ENCODE results near the gene TRIM9. TPM values are rescaled to one million over a fixed set of nuclear protein-coding genes. Genes with fewer than 3 reads are reported as not detected.
"Not testable (repeated sequence)": the region's sequence is repeated elsewhere in the genome, so short reads cannot be mapped to it uniquely, and the experiment has no call there.

Gene TRIM9
- total RNA-seq, 1 experiment from 2014 or later: 0.41 TPM

DNA sequence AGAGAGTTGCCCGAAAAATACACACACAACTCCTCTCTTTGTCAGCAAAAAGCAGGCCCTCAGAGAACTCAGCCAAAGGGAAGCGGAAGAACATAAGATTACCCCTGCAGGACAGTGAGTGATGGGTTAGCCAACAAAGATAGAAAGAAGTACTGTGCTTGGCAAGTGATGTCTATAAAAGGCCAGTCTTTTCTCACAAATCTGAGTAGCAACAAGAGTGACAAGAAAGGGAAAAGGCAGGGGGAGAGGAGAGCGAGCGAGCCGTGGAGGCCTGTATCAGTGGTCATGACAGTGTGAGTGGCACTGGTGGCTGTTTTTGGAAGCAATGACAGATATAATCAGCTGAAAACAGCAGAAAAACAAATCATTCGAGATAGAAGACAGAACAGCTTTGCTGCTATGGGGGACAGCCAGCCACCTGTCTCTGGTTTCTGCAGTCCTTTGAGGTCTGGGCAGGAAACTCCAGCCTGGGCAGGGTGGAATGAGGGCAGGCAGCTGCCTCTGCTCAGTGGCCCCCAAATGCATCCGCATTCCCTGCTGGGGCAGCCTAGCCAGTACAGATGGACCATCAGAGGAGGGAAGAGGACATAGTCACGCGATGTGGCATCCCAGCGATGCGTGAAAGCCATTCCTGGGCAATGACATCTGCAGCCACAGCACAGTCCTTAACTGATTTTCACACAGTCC is 74.7 kb downstream of the TRIM9 start:
- DNase-seq (ENCODE audit: low read depth): peak; percentile 66
- in situ Hi-C loops (cut with HindIII; ENCODE audit: low pct_unique_long_range_greater_than_20kb, low sequenced_read_pairs): no loop called here

DNA sequence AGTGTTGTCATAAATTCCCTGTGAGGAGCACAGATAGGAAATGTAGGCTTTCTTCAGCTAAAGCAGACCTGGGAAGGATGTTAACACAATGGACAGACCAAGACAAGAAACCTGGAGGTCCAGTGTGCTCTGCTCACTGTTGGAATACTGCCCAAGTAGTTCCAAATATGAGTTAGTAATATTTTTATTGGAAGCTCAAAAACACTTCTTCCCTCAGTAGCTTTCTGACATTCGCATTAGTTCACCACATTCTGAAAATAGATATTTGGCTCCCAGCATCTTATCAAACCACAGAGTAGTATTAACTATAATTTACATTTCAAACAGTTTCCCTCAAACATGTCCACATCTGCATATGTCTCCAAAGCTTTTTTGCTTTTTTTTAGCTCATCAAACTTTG is 75.8 kb downstream of the TRIM9 start:
- in situ Hi-C loops (cut with HindIII; ENCODE audit: low pct_unique_long_range_greater_than_20kb, low sequenced_read_pairs): no loop called here
- no peak for DNase-seq (ENCODE audit: low read depth)

DNA sequence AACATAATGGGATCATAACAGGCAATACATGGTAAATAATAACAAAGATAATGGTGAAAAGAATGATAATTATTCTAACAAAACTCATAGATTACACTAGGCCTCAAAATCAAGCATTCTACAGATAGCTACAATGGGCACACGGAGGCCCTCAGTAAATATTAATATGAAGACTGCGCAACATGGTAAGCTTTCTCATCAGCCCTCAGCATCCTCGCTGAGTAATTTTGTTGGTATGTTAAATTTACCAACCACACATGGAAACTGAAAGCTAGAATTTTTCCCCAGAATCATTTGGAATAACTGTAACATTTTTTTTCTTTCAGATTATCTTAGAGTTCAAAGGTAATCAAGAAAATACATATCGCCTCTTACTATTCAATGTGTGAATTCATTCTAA is 76.4 kb downstream of the TRIM9 start:
- no peak for DNase-seq (ENCODE audit: low read depth)
- in situ Hi-C loops (cut with HindIII; ENCODE audit: low pct_unique_long_range_greater_than_20kb, low sequenced_read_pairs): no loop called here

DNA sequence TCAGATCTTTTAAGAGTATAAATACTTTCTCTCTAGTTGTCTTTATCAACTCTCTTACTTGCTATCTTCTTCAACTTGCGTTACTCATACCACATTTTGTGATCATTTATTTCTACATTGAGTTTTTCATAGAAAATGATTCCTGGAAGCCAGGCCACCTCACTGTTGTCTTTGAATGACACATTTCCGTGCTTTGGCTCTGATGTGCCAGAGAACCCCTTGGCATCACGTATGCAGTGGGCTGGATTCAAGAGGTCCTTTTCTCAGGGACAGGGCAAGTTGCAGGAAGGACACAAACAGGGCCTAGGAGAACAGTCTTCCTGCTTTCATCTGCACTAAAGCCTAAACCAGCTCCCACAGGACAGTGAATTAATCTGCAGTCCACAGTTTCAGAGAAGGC is 80.3 kb downstream of the TRIM9 start:
- in situ Hi-C loops (cut with HindIII; ENCODE audit: low pct_unique_long_range_greater_than_20kb, low sequenced_read_pairs): no loop called here
- DNase-seq (ENCODE audit: low read depth): no peak

DNA sequence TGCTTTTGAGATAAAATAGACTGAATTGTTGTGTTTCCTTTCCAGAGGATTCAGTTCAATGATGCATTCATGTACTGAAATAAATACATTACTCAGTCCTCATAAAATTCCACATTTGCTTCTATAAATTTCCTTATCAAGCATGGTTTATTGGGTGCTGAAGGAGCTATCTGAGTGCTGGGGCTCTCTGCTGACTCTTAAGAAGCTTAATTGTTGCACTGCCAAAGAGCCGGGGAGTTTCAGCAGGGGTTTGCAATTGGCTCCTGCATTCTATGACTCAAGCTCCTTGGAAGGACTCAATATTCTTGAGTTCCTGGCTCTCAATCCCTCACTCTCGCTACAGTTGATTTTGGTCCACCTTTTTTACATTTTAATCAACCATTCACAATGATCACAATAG is 80.8 kb downstream of the TRIM9 start:
- in situ Hi-C loops (cut with HindIII; ENCODE audit: low pct_unique_long_range_greater_than_20kb, low sequenced_read_pairs): no loop called here
- no peak for DNase-seq (ENCODE audit: low read depth)

DNA sequence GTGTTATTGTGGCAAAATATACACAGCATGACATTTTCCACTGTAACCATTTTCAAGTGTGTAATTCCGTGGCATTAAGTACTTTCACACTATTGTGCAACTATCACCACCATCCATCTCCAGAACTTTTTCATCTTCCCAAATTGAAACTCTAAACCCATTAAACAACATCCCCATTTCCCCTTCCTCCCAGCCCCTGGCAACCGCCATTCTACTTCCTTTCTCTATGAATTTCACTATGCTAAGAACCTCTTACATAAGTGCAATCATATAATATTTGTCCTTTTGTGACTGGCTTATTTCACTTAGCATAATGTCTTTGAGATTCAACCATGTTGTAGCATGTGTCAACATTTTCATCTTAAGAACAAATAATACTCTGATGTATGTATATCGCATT is 82.8 kb downstream of the TRIM9 start:
- no peak for DNase-seq (ENCODE audit: low read depth)
- in situ Hi-C loops (cut with HindIII; ENCODE audit: low pct_unique_long_range_greater_than_20kb, low sequenced_read_pairs): no loop called here

DNA sequence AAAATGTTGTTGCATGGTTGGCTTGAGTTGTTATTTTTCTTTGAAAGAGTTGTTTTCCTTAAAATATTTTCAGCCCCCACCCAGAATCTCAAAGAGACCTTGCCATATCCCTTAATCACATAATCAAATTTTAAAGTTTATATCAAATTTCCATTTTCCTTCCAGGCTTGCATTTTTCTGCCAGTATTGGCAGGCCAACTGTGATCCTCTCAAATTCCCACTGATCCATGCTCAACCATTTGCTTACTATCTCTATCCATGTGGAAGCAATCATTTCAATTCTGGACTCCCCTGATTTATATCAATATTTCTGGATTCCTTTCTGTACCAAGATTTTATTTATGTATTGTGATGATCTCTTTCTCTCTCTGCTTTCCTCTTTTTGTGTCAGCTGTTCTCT is 86.5 kb downstream of the TRIM9 start:
- no peak for DNase-seq (ENCODE audit: low read depth)
- in situ Hi-C loops (cut with HindIII; ENCODE audit: low pct_unique_long_range_greater_than_20kb, low sequenced_read_pairs): no loop called here

DNA sequence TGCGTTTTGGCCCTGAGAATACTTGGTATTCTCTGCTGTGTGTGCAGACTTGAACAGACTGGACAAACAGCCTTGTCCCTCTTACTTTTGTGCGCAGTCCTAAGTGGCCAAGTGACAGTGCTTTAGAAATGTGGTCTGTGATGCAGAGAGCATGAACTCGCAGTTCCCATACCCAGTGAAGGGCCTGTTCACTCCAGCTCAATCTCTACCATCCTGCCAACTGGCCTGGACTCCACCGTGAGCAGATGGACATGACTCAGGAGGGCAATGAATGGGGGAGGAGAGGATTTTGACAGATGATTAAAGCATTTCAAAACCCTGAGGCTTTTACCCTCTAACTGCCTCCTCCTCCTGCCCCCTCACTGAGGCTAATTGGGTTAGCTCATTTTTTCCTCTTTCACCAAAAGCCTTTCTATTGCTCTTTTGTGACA is 88.1 kb downstream of the TRIM9 start:
- DNase-seq (ENCODE audit: low read depth): peak; percentile 40
- in situ Hi-C loops (cut with HindIII; ENCODE audit: low pct_unique_long_range_greater_than_20kb, low sequenced_read_pairs): no loop called here

DNA sequence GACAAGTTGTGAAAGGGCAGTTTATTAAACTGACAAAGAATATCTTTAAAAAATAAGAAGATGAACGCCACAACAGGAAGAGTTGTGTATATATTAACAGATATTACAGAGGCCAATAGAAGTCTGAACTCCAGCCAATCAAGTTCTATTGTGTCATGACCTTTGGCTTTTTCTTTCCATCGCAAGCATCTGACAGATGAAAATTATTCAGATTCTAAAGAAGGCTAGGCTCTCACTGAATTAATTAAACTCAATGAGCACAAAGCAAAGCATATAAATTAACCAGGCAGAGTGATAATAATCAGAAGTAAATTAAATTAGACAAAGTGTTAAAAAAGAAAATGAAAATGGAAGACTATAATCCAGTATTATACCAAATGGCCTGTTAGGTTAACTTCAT is 88.6 kb downstream of the TRIM9 start:
- in situ Hi-C loops (cut with HindIII; ENCODE audit: low pct_unique_long_range_greater_than_20kb, low sequenced_read_pairs): no loop called here
- no peak for DNase-seq (ENCODE audit: low read depth)

DNA sequence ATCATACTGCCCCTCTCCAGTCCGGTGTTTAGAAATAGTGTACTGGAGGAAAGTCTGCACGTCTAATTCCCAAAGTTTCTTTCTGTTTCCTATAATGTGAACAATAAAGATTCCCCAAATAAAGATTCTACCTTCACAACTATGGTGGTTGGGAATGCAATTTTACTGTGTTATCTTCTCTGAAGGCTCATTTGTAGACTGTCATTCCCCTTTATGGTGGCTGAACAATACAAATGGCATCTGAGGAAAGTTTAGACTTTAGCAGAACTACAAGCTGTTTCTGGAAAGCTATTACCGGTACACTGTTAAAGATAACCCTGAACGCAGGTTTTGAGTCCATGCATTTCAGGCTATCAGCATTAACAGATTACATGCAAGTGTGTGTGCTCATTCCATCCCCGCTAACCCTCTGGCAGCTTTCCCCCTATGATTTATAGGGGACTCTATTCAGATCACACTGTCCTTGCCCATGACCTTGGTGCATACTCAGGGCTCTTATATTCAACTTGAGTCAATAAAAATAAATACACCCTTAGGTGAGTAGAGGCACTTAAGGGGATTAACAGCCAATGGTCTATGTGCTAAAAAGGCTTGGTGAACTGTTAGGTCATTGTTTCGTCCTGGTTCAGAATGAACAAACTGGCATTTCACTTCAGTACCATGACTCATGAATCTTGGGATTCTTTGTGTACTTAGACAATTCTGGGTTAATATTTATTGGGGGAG is 89.9 kb downstream of the TRIM9 start:
- peak; percentile 81 for DNase-seq (ENCODE audit: low read depth)
- in situ Hi-C loops (cut with HindIII; ENCODE audit: low pct_unique_long_range_greater_than_20kb, low sequenced_read_pairs): no loop called here

DNA sequence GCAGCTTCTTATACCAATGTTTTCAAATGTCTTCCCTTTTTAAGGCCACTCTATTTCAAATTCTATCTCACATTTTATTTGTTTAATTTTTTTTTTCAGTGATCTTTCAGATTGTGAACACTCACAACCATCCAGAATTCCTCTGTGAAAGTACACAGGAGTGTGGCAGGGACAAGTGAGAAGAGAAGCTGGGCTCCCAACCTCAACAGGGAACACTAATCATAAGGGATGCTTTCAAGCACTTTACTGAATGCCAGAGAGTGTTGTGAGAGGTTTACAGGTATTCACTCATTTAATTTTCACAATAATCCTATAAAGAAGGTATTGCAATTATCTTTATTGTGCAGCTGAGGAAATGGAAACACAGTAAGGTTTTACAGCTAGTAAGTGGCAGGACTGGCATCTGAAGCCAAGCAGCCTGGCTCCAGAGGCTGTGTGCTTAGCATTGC is 90.5 kb downstream of the TRIM9 start:
- in situ Hi-C loops (cut with HindIII; ENCODE audit: low pct_unique_long_range_greater_than_20kb, low sequenced_read_pairs): no loop called here
- no peak for DNase-seq (ENCODE audit: low read depth)

DNA sequence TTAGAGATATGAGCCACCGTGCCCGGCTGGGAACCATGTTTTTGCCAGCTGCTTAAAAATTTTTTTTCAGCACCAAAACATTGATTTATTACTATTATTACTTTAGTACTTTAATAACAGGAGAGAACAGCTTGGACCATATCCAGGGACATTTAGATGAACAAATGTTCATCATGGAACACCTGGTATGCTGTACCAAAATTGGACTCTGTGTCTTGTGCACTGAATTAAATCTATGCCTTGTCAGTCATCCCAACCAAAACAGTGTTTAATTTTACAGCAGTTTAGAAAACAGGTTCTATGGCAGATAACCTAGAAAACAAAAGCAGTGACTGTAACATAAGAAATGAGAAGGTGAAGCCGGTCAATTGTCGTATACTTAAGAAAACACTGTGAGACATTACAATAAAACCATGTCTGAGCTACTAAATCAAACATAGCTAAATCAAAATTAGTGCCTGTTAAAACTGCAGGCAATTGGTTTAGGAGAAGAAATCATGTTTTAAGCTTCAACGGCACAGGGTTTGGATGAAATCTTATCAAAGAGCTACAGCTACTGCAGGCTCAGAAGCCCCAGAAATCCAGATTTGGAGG is 92.4 kb downstream of the TRIM9 start:
- in situ Hi-C loops (cut with HindIII; ENCODE audit: low pct_unique_long_range_greater_than_20kb, low sequenced_read_pairs): no loop called here
- DNase-seq (ENCODE audit: low read depth): no peak

DNA sequence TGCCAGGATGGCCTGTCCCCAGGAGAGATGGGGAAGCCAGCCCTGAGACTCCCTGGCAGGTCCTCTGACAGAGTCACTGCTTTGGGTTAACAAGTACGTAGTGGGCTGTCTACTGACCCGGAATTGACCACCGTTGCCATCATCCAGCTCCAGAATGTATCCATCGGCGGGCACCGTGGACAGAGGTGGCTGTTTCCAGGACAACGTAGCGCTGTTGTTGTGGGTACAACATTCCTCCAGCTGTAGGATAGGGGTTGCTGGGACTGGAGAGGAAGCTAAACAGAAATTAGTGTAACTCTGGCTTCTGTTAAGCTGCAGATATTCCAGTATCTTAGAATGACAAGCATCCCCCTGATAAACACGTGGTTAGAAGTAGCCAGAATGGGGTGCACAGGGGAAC is 94.3 kb downstream of the TRIM9 start:
- DNase-seq (ENCODE audit: low read depth): no peak
- in situ Hi-C loops (cut with HindIII; ENCODE audit: low pct_unique_long_range_greater_than_20kb, low sequenced_read_pairs): no loop called here

DNA sequence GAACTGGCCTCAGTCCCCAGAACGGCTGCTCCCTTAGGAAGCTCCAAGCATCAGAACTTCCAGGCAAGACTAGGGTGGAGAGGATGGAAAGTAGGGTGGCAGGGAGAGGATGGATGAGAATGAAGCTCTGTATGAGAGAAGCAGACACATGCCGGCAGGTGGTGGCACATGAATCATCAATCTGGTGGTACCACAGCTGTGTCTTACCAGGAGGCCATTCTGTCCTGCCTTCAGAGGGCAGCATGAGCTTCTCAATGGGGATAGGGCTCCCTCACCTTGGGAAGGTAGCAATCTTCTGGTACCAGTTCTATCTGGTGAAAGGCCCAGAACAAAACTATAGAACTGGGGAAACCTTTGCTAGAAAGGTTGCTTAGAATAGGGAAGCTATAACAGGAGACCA is 95.2 kb downstream of the TRIM9 start:
- in situ Hi-C loops (cut with HindIII; ENCODE audit: low pct_unique_long_range_greater_than_20kb, low sequenced_read_pairs): no loop called here
- DNase-seq (ENCODE audit: low read depth): no peak

DNA sequence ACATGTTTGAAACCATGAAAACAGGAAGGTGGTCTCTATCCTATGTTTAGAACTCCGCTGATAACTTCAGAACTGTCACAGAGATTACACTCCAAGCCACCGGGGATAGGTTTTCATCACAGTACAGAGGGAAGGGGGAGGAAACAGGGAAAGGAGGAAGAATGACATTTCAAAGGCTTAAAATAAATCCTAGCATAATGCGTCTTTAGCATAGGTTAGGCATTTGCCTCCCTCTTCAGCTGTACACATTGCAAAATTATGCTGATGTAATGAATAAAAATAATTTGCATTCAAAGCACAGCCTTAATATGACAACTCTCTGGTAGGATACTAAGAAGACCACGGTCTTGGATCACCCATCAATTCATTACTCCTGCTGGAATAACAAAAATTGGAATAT is 96.3 kb downstream of the TRIM9 start:
- no peak for DNase-seq (ENCODE audit: low read depth)
- in situ Hi-C loops (cut with HindIII; ENCODE audit: low pct_unique_long_range_greater_than_20kb, low sequenced_read_pairs): no loop called here

DNA sequence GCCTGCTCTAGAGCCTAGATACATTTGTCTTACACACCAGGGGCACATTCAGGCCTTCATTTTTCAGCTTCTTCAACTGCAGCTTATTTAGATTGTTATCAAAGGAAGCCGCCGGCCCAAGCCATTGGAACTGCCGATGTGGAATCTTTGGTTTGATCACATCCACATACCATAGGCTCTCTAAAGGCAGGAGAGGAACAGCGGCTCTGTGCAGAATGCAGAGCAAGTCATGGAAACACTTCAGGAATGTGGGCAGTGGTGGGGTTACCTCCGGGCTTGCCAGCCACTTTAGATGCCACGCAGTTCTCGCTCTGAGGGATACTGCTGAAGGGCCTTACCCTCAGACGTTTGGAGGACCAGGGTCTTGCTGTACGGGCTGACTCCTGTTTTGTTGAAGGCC is 97.2 kb downstream of the TRIM9 start:
- in situ Hi-C loops (cut with HindIII; ENCODE audit: low pct_unique_long_range_greater_than_20kb, low sequenced_read_pairs): no loop called here
- DNase-seq (ENCODE audit: low read depth): no peak

DNA sequence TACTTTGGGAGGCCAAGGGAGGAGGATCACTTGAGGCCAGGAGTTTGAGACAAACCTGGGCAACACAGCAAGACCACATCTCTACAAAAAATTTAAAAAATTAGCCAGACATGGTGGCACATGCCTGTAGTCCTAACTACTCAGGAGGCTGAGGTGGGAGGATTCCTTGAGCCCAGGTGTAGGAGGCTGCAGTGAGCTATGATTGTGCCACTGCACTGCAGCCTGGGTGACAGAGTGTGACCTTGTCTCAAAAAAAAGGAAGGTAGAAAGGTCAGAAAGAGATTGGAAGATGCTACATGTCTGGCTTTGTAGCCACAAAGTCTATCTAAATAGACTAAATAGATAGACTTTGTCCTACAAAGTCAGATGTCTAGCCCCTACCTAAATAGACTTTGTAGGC is 100.7 kb downstream of the TRIM9 start:
- in situ Hi-C loops (cut with HindIII; ENCODE audit: low pct_unique_long_range_greater_than_20kb, low sequenced_read_pairs); DNase-seq (ENCODE audit: low read depth): not testable (repeated sequence)

DNA sequence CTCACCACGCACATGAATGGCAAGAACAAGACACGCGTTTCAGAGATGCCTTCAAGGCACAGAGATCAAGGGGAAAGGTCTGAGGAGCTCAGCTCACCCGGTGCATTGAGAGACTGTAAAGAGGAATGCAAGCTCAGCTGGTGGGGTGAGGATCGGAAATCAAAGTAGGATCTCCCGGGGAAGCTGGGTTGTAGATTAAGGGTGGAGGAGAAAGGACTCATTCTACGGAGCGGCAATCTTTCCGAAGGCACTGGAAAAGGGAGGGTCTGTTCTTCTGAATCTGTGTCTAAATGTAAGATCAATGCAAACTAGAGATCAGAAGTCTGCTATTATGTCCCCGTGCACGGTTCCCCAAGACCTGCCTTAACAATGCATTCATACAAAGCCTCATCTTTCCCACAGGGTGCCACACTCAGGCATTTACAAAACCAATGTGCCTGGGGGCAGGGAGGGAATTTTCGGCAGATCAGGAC is 109.0 kb downstream of the TRIM9 start:
- in situ Hi-C loops (cut with HindIII; ENCODE audit: low pct_unique_long_range_greater_than_20kb, low sequenced_read_pairs): no loop called here
- no peak for DNase-seq (ENCODE audit: low read depth)

DNA sequence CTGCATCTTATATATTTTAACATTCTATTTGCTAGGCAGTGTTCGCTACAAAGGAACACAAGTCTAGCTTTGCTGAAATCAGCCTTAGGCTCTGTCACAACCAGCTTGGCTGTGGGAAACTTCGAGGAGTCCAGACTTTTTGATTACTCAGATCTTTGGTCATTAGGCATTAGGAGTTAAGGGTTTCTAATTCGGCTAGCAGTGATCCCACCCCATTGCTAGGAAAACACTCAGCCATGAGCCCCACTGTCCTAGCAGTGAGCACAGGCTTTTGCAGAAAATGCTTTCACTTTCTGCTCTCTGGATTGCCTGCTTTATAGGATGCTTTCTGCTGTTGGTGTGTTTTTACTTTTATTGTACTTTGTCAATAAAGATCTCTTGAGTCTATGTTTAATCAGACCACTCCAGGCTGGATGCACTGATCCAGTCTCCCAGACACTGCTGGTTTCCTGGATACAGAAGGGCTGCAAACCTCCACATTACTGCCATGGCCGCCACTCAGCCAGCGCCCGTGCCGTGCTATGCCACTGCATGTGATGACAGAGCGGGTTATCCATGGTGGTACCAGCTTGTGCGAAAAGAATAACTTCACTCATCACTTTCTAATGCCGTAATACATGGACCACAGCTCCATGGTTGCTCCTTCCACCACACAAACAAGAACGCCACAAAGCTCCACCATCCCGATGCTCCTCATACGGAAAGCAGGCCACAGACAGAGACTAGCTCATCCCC is 109.6 kb downstream of the TRIM9 start:
- in situ Hi-C loops (cut with HindIII; ENCODE audit: low pct_unique_long_range_greater_than_20kb, low sequenced_read_pairs): no loop called here
- DNase-seq (ENCODE audit: low read depth): no peak
